Measurements from ENCODE around the gene ANXA6. TPM values are rescaled to one million over a fixed set of nuclear protein-coding genes. Genes with fewer than 3 reads are reported as not detected.

The ANXA6 gene
- total RNA-seq, 1 donor = 194 TPM

DNA sequence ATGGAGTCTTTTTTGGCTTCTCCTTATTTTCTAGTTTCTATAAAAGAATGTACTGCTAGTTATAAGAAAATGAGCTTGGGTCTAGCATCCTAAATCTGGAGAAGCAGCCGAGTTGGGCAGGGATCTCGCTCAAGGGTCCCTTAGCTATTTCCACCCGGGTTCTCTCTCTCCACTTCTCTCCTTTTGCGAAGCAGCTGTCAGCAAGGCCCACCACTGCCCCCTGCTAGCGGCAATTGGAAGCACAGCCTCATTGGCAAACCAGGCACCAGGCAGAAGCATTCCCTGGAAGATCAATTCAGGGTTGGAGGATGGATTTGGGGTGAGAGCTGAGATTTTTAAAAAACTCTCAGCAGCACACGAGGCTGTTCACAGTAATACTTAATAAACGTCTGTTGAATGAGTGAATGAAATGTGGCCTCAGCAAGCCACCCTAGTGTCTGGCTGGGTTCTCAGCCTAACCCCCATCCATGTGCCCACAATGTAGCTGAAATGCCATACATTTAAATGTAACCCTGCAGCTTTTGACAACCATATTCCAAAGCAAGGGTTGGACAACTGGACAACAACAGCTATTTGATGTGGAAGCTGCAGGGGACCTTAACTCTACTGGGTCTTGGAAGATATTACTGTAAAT is 42.2 kb downstream of the ANXA6 start:
- DNase-seq (ENCODE audit: low read depth) = peak; percentile 67

GRCh38 chr5:151113651-151114050 is 43.9 kb downstream of the ANXA6 start:
- DNase-seq (ENCODE audit: low read depth) = no peak
- TF ChIP-seq CTCF (IDR thresholded peaks at IDR 0.05; ENCODE audit: insufficient read depth, low read length) = no peak
- H3K4me3 ChIP-seq (ENCODE audit: low read depth, low read length) = no peak overlapping the region

More for the DNA sequence above, 42.2 kb downstream of the ANXA6 start:
- no peak overlapping the region for H3K4me3 ChIP-seq (ENCODE audit: low read depth, low read length)
- TF ChIP-seq CTCF (IDR thresholded peaks at IDR 0.05; ENCODE audit: insufficient read depth, low read length) = peak; percentile 98

DNA sequence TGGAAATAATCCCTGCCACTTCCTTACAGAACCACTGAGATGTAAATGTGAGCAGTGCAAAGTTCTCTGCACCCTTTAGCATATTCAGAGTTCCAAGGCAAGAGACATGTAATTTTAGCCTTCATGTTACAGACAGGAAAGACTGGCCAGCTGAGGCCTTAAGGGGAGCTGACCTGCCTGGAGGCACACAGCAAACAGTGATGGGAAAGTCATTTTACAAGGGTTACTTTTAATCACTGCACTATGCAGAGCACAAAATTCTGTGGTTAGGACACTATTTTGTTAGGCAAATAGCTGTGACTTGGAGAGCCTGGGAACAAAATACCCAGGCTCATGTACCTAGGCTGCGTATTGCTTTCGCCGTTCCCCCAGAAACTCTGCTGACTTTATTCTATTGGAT is 46.6 kb downstream of the ANXA6 start:
- TF ChIP-seq CTCF (IDR thresholded peaks at IDR 0.05; ENCODE audit: insufficient read depth, low read length) = no peak
- no peak for DNase-seq (ENCODE audit: low read depth)
- H3K4me3 ChIP-seq (ENCODE audit: low read depth, low read length) = no peak overlapping the region

DNA sequence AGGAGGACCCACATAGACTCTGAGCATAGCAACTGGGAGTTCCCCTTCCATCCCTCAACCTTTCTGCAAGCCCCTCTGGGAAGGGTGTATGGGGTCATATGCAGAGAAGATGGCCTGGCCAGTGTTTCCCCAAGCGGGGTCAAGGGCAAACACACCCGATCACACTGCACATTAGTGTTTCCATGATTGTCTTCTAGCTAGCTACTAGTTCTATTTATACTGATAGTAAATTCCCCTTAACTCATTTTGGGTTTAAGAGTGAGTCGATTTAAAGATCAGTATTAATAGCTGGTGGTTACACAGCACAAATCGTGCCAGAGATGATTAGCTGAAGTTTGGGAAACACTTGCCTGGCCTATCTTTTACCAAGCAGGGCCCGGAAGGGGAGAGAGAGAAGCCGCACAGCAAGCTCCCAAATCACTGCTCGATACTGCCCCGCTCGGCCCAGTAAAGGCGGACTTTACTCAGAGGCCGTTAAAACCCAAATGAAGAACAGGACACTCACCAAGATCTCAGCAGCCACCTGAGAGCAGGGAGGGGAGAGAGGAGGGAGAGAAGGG is 47.4 kb downstream of the ANXA6 start:
- no peak for TF ChIP-seq CTCF (IDR thresholded peaks at IDR 0.05; ENCODE audit: insufficient read depth, low read length)
- H3K4me3 ChIP-seq (ENCODE audit: low read depth, low read length) = no peak overlapping the region
- DNase-seq (ENCODE audit: low read depth) = no peak

- H3K4me3 ChIP-seq (ENCODE audit: low read depth, low read length) = no peak overlapping the region
- no peak for TF ChIP-seq CTCF (IDR thresholded peaks at IDR 0.05; ENCODE audit: insufficient read depth, low read length)
- peak; percentile 20 for DNase-seq (ENCODE audit: low read depth)
Observed at GRCh38 chr5:151108566-151108965, 49.0 kb downstream of the ANXA6 start.

DNA sequence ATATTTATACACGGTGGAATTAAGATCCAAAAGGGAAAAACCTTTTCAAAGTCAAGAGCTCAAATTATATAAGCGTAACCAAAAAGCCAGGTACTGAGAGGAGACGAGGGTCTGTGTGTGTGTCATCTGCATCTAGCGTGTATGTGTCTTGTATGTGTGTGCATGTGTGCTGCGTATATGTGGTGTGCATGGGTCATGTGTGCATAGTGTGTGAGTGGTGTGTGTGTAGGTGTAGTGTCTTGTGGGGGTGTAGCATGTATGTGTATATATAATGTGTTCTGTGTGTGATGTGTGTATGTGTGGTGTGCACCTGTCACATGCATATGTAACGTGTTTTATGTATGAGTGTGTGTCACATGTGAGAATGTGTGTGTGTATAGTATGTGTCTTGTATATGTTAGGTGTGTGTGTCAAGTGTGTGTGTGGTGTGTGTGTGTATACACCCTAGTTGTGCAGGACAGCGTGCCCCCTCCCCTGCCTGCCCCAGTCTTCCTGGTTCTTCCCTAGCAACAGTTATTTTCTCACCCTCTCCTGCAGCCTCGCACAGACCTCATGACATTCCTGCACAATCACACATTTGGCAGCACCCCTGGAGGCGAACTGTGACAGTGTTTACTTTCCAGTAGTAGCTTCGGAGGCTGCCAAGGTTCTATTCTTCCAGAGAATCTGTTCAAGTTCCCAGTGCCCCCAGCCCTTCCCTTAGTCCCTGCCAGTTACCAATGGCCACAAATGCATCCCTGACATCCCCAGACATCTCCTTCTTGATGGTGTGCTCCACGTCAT is 49.6 kb downstream of the ANXA6 start:
- DNase-seq (ENCODE audit: low read depth) = peak; percentile 60
- H3K4me3 ChIP-seq (ENCODE audit: low read depth, low read length) = no peak overlapping the region
- no peak for TF ChIP-seq CTCF (IDR thresholded peaks at IDR 0.05; ENCODE audit: insufficient read depth, low read length)
